Pancreas (tissue), 10 donors: ENCODE data around the gene DGKD. TPM values are rescaled to one million over a fixed set of nuclear protein-coding genes. Genes with fewer than 3 reads are reported as not detected.

Experiments
- ATAC-seq, 4 donors: fragments of 200-7000 bp; cut with Tn5 transposase; one replicate each; pipeline versions ENCODE4 v1.8.0 to v1.9.1; 2020; ENCODE audit warnings: mild to moderate bottlenecking in 4 of 4, moderate library complexity in 4 of 4
- DNase-seq, 6 donors: peaks; one replicate each; pipeline ENCODE4 v3.0.0-alpha.2; 2020
- FAIRE-seq: peaks from 2 replicates; lab custom pipeline; 2012; peaks lifted over from hg19 to GRCh38; lab: Jason Lieb, UNC
- H3K27ac ChIP-seq, 4 donors: fragments of 200-600 bp; sonication (generic); 1 replicate in 3 of 4; 2 replicates in 1 of 4; pipeline versions ENCODE4 v1.5.0 to v1.8.0; 2020
- H3K27me3 ChIP-seq, 4 donors: fragments of 200-600 bp; one replicate each; pipeline ENCODE4 v1.8.0; 2021
- H3K36me3 ChIP-seq, 3 donors: fragments of 200-600 bp; sonication (generic) in 1 of 3; one replicate each; pipeline versions ENCODE4 v1.5.0 to v1.8.0; 2020 to 2021
- H3K4me1 ChIP-seq, 3 donors: fragments of 200-600 bp; one replicate each; pipeline ENCODE4 v1.8.0; 2021
- H3K4me3 ChIP-seq, 4 donors: fragments of 200-600 bp; sonication (generic) in 2 of 4; one replicate each; pipeline versions ENCODE4 v1.5.0 to v1.8.0; 2020 to 2021
- H3K9me3 ChIP-seq, 4 donors: fragments of 200-600 bp; one replicate each; pipeline ENCODE4 v1.8.0; 2021
- CTCF ChIP-seq, 4 donors: fragments of 200-600 bp; sonication (generic) in 3 of 4; IDR thresholded peaks; one replicate each; pipeline versions ENCODE4 v1.5.0 to v1.8.0; 2021; ENCODE audit warnings: antibody characterized with exemption in 4 of 4
- WGBS, 2 donors: extraction: QIAGEN DNeasy Blood & Tissue Kit; methylation state at CpG; one replicate each; pipeline ENCODE4 v1.1.7; 2013; 5-methylcytosine and 5-hydroxymethylcytosine counted together
- intact Hi-C, 3 donors: fragments of 100-400 bp; cut with DNase I; formaldehyde crosslinking; loops; one replicate each; pipeline versions ENCODE4 v1.11.1 to v1.14.2; 2022
- polyA plus RNA-seq, 2 donors: library from polyadenylated mRNA; stranded (reverse); fragments of 200-250 nt; gene quantifications; one replicate each; pipeline ENCODE4 v1.2.3, GENCODE V29; 2013
- total RNA-seq, 6 donors: library from RNA; stranded (reverse); fragmentation: NEBNext Ultra II Directional in 4 of 6; extraction: Animal tissue kit (Norgen Biotek cat#: 25700) in 4 of 6; gene quantifications; one replicate each; pipeline versions ENCODE4 v1.2.1 to v1.2.4, GENCODE V29; 2021 to 2023
- donor health status: healthy with polysubstance abuse.
- donor health status: DM: no; HTN: no; CAD: no; lungs with moderate emphysema.
- donor health status: DM: no; HTN: no; CAD: no.
- donor health status: control.
- donor health status: control.
- donor health status: Bipolar disorder and iron deficiency.
- donor health status: DM: yes; HTN: yes; CAD: no.
- donor health status: DM: no; HTN: no; CAD: no.
- donor health status: DM: no; HTN: no; CAD: no.
- donor health status: DM: yes; HTN: yes; CAD: no.

The DGKD gene
- total and polyA plus RNA-seq, 8 donors: 6.7 to 16.3 (median 8.9) TPM

- 4 to 5% methylated on average over 6 of the region's 6 CpGs for WGBS, 2 donors
- ATAC-seq (peak; percentile 67 to 85 (median 80)), DNase-seq (peak in 1 of 6 donors; percentile 26), FAIRE-seq (peak; percentile 47)
- no peak overlapping the region for H3K4me3 ChIP-seq
- intact Hi-C loops: no loop called here
- H3K27me3 ChIP-seq: no peaks in the 10 kb centered on the region
- peaks cover 19 to 30% (median 24%) of the 10 kb centered on the region in 3 donors for H3K4me1 ChIP-seq
- no peaks in the 10 kb centered on the region for H3K36me3 ChIP-seq
- TF ChIP-seq CTCF (IDR thresholded peaks at IDR 0.05): no peak
- no peaks in the 10 kb centered on the region for H3K9me3 ChIP-seq
- peak overlapping the region in 2 of 4 donors; percentile 49 to 55 for H3K27ac ChIP-seq
Measured at GRCh38 chr2:233409286-233409991, 55.1 kb downstream of the DGKD start.

GRCh38 chr2:233410196-233410760 is 56.0 kb downstream of the DGKD start:
- H3K4me3 ChIP-seq: no peak overlapping the region
- intact Hi-C loops: no loop called here
- TF ChIP-seq CTCF (IDR thresholded peaks at IDR 0.05): no peak
- no peaks in the 10 kb centered on the region for H3K9me3 ChIP-seq
- FAIRE-seq (no peak), DNase-seq (peak in 2 of 6 donors; percentile 33 to 34), ATAC-seq (peak; percentile 42 to 63 (median 56))
- peak overlapping the region in 2 of 4 donors; percentile 49 to 55 for H3K27ac ChIP-seq
- 33 to 52% methylated on average over 5 of the region's 5 CpGs for WGBS, 2 donors
- H3K4me1 ChIP-seq: peaks cover 19 to 38% (median 24%) of the 10 kb centered on the region in 3 donors
- no peaks in the 10 kb centered on the region for H3K36me3 ChIP-seq
- no peaks in the 10 kb centered on the region for H3K27me3 ChIP-seq

- no peaks in the 10 kb centered on the region for H3K9me3 ChIP-seq
- DNase-seq (no peak), ATAC-seq (no peak), FAIRE-seq (no peak)
- intact Hi-C loops: no loop called here
- H3K4me3 ChIP-seq: no peak overlapping the region
- no peak for TF ChIP-seq CTCF (IDR thresholded peaks at IDR 0.05)
- peaks cover 19 to 39% (median 24%) of the 10 kb centered on the region in 3 donors for H3K4me1 ChIP-seq
- WGBS, 2 donors: 98 to 100% methylated on average over 1 of the region's 1 CpG
- no peak overlapping the region for H3K27ac ChIP-seq
- no peaks in the 10 kb centered on the region for H3K36me3 ChIP-seq
- no peaks in the 10 kb centered on the region for H3K27me3 ChIP-seq
Measured at GRCh38 chr2:233411162-233411561, 56.9 kb downstream of the DGKD start.

- no peaks in the 10 kb centered on the region for H3K27me3 ChIP-seq
- DNase-seq (no peak), ATAC-seq (no peak), FAIRE-seq (no peak)
- H3K36me3 ChIP-seq: no peaks in the 10 kb centered on the region
- H3K9me3 ChIP-seq: no peaks in the 10 kb centered on the region
- intact Hi-C loops: no loop called here
- H3K27ac ChIP-seq: no peak overlapping the region
- 98 to 99% methylated on average over 3 of the region's 3 CpGs for WGBS, 2 donors
- no peak overlapping the region for H3K4me3 ChIP-seq
- peaks cover 19 to 39% (median 24%) of the 10 kb centered on the region in 3 donors for H3K4me1 ChIP-seq
- TF ChIP-seq CTCF (IDR thresholded peaks at IDR 0.05): no peak
Measured at GRCh38 chr2:233412405-233412804, 58.1 kb downstream of the DGKD start.

- FAIRE-seq (no peak), DNase-seq (no peak), ATAC-seq (no peak)
- TF ChIP-seq CTCF (IDR thresholded peaks at IDR 0.05): no peak
- Histone ChIP-seq H3K4me1 (peaks cover 19 to 39% (median 24%) of the 10 kb centered on the region in 3 donors), H3K9me3 (no peaks in the 10 kb centered on the region), H3K36me3 (no peaks in the 10 kb centered on the region), H3K27me3 (no peaks in the 10 kb centered on the region), H3K27ac (peak overlapping the region in 1 of 4 donors; percentile 43), H3K4me3 (no peak overlapping the region)
- 98% methylated on average over 4 of the region's 4 CpGs for WGBS, 2 donors
- intact Hi-C loops: no loop called here
Measured at GRCh38 chr2:233413046-233413445, 58.8 kb downstream of the DGKD start.
